NCI-H2227 (cell line): ENCODE results near the gene ELF1.
"Not testable (repeated sequence)": the region's sequence is repeated elsewhere in the genome, so short reads cannot be mapped to it uniquely, and the experiment has no call there.

Source experiments
- DNase-seq: peaks from one replicate; lab custom pipeline; 2025; ENCODE audit not compliant: unreplicated experiment; lab: John Stamatoyannopoulos, UW

Gene ELF1

DNA sequence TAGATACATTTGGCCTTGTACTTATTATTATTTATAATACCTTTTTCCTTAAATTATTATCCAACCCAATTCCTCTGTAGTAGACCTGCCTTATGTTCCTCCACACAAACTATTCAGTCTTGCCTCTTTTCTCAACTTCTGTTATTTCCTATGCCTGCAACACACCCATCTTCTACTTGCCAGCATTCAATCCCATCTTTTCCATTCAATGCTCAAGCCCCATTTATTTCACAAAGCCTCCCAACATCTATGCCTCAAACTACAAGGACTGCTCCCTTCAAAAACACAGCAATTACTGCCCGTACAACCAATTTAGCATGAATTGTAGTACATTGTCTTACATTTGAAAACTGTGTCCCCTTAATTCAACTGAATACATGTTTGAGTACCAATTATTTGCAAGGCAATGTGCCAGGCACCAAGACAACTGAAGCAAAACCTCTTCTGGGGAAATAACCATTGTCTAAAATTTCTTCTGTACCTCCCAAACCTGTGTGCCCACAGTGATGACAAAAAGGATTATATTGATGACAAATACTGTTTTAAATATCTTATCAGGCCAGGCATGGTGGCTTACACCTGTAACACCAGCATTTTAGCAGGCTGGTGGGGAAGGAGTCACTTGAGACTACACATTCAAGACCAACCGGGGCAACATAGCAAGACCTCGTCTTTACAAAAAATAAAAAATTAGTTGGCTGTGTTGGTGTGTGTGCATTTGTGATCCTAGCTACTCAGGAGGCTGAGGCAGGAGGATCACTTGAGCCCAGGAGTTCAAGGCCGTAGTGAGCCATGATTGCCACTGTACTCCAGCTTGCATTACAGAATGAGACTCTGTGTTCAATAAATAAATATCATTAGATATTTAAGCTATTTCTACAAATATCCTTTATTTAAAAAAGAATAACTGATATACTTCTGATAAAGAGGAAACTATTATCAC, 35.1 kb downstream of the ELF1 start:
- no peak for DNase-seq

DNA sequence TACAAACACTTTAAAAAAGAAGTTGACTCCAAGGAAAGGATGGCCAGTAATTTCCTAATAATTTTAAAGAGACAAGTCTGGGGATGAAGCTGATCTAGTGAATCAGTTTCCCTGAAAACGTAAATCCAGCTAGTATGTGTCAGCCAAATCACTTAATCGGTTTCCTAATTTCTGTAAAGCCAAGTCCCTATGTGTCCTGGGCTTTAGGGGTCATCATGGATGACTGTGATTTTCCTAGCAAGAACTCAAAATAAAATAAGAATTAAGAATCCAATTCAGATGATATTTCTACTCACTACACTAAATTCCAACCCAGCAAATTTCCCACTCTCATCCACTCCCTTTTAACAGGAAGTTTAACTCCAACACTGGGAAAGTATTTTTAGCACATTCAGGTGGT, 35.9 kb downstream of the ELF1 start:
- no peak for DNase-seq

DNA sequence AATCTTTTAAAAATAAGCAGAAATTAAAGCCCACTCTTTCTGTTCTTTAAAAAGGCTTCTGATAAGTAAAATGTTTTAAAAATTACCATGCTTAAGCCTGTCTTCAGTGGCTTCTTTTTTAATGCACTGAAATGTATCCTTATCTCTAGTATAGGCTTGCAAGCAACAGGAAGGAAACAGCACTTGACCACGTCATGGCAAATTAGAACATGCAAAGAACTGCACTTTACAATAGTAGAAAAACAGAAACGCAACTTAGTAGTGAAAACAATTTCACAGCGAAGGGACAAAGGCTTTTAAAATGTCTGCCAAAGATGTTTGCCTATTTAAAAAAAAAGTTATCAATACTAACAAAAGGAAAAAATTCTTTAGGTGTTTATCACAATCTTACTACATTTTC, 36.3 kb downstream of the ELF1 start:
- no peak for DNase-seq

DNA sequence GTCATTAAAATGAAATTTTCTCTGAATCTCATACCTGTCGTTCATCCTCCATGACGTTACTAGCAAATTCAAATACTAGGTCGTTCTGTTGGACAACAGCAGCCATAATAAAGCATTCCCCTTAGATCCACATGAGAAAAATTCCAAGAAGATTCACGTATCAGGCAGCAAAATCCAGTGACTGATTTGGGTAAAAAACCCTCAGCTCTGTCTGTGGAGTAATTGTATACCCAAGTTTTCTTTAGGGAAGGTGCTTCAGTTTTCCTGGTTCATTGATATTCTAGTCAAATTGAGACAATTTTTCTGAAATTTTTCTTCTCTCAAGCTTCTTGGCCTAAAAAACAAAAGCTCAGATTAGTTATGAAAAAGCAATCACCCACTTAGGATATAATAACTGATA, 37.2 kb downstream of the ELF1 start:
- DNase-seq: no peak

DNA sequence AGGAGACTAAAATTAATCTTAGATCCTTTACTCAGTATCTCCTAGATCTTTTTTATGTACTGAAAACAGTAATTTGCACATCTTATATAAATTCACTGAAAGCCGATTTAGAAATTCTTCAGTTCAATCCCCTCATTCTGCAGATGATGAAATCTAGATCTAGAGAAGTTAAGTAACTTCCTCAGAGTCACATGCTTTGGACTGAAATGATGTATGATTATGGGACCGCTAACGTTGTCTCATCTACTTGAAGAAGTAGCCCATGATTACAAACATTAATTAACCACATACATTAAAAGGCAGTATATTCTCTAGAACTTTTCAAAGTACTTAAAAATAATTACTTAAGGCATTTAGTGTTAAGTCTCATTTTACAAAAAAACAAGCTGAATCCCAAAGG, 37.8 kb downstream of the ELF1 start:
- no peak for DNase-seq

DNA sequence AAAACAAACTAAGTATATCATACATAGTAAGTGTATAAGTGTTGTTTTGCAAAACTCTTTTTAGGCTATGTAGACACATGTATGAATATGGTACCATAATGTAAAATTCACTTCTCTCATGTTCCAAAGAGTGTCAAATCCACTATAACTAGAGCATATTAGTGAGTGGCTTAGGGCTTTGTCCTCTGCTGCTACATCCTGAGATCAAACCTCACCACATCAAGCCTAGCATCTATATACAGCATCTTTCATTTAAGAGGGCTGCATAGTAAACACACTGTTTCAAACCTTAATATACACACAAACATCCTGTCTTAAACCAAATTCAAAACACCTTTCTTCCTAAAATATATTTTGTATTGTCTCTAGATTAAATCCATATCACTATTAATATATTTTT, 38.7 kb downstream of the ELF1 start:
- no peak for DNase-seq

DNA sequence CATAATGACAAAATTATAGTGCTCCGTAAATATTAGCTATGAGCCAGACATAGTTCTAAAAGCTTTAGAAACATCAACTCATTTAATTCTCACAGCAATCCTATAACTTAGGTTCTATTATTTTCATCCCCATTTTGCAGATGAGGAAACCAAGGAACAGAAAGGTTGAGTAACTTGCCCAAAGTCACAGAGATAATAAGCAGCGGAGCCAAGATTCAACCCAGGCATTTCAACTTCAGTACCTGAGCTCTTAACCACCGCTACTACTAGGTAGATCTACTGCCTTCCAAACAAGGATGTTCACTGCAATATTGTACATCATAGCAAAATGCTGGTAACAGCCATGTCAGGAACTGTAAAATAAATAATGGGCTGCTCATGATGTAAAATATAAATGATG, 39.9 kb downstream of the ELF1 start:
- DNase-seq: no peak

DNA sequence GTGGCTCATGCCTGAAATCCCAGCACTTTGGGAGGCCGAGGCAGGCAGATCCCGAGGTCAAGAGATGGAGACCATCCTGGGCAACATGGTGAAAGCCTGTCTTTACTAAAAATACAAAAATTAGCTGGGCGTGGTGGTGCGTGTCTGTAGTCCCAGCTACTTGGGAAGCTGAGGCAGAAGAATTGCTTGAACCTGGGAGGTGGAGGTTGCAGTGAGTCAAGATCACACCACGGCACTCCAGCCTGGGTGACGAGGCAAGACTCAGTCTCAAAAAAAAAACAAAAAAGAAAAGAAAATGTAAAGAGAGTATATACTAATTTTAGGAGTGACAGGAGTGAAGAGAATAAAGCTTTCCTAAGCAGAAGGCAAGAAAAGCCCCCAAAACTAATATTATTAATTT, 41.0 kb downstream of the ELF1 start:
- DNase-seq: not testable (repeated sequence)

DNA sequence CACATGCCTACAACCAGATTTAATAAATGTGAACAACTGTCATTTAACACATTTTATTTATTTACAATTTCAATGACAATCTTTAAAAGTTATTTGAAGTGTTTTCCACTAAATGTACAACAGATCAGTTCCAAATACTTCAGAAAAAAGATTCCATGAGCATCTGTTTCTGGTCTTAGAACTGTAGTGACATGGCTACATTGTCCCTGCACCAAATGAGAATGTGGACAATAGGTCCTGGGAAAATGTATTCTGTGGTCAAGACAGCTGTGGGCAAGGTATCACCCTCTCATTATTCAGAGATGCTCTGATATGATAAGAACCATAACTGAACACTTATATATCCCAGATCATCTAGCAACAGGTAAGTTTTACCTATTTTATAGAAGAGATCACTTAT, 43.7 kb downstream of the ELF1 start:
- no peak for DNase-seq

DNA sequence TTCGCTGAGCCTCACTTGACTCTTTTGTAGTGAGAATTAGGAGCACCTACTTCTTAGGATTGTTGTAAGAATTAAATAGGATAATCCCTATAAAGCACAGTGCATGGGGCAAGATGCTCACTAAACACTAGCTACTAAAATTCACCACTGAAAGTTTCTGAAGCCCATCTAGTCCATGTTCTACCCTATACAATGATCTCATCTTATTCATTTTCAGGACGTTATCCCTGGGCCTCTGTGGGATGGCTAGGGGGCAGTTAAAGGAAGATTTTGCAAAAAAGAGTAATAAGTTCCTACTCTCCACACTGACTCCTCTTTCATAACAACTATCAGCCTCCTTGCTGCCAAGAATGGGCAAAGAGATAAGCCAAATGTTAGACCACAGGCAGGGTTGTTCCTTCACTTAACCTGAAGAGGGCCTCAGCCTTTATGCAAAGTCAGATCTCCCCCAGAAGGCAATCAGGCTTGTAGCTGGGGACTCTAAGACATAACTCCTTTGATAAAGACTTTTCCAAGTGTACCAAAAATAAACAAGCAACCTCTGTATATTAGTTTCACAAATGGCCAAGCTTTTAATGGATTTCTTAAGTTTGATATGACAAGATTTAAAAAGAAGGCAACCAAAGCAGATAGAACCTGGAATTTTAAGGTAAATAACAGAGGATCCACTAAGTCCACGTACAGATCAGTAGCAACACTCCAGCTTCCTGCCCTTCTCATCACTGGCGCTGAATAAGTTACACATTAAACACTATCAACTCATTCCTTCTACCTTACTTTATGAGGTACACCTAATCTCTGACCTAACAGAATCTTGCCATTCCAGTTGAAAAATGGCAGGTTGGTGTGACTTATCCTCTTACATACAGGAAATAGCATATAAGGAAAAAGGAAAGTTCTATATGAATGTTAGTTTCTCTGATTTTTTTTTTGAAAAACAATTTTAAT, 44.4 kb downstream of the ELF1 start:
- DNase-seq: no peak

DNA sequence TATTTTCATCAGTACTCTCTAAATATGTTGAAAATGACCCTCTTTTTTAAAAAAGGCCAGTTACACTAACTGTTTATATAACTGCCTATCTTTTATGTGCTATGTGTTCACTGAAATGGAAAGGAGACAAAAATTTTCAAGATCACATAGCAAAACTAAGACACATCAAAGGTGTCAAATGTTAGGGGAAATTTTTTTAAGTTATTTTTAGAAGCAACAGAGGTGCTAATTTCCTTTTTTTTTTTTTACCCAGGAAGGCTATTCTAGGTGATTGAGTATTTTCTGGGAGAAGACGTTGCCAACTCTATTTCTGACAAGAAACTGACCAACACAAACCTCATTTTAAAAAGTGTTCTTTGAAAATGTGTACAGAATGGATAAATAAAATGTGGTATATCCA, 45.7 kb downstream of the ELF1 start:
- no peak for DNase-seq

DNA sequence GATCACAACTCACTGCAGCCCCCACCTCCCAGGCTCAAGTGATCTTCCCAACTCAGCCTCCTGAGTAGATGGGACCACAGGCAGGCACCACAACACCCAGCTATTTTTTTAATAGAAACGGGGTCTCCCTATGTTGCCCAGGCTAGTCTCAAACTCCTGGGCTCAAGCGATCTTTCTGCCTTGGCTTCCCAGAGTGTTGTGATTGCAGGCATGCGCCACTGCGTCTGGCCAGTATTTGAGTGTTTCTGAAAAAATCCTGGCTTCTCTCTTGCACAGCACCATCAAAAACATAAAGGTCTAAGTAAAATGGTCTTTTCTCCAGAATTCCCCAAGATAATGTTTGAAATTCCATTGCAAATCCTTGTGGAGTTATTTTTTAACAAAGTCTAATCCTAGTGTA, 47.8 kb downstream of the ELF1 start:
- DNase-seq: no peak

DNA sequence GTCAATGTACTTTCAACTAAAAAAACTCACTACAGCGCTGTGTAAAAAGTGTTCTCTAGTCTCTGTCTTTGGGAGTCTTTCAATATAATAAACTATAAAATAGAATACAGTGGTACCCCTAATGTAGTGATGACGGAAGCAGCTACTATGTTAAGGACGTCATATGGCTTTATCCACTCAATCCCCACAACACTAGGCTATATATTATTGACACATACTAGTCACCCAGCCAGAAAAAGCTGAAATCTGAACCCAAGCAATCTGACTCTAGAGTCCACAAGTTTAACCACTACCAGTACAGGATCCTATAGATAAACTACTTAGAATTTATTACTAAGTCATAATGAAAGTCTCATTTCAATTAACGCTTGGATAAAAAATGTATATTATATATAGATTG, 48.3 kb downstream of the ELF1 start:
- no peak for DNase-seq

DNA sequence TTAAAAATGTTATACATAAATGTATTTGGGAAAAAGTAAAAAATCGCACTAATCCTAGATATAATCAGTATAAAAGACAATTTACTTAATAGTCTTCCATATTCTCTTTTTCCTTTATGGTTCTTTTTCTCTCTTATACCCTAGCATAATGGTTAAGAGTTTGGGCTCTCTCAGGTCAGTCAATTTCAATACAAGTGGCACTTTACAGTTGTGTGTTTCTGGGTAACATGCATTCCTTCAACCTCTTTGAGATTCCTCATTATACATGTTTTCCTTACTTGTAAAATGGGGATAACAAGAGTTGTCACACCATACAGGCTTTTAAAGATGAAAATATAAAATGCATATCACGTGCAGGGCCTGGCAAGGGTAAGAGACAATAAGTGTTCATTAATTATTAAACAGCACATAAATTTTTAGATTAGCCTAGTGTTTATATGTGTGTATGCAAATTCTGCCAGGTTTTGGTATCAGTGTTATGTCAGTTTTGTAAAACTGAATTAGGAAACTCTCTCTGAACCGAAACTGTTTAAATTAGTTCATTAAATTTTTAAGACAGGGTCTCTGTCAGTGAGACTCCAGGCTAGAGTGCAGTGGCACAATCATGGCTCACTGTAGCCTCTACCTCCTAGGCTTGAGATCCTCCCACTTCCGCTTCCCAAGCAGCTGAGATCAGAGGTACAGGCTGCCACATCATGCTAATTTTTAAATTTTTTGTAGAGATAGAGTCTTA, 49.8 kb downstream of the ELF1 start:
- no peak for DNase-seq

DNA sequence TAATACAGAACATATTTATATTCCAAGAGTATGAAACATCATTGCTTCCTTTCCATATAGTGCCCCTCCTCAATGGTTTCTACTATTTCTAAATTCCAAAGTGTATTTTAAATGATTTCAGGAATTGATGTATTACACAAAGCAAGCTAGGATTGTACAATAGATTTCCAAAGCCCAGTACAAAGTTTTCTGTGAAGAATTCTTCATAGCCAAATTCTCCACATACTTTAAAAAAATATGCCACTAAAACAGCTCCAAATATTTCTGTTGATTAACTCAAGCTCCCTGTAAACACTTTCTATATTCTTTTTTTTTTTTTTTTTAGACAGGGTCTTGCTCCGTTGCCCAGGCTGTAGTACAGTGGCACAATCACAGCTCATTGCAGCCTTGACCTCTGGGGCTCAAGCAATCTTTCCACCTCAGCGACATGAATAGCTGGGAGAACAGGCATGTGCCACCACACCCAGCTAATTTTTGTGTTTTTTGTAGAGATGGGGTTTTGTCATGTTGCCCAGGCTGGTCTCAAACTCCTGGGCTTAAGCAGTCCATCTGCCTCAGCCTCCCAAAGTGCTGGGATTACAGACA, 50.6 kb downstream of the ELF1 start:
- no peak for DNase-seq

DNA sequence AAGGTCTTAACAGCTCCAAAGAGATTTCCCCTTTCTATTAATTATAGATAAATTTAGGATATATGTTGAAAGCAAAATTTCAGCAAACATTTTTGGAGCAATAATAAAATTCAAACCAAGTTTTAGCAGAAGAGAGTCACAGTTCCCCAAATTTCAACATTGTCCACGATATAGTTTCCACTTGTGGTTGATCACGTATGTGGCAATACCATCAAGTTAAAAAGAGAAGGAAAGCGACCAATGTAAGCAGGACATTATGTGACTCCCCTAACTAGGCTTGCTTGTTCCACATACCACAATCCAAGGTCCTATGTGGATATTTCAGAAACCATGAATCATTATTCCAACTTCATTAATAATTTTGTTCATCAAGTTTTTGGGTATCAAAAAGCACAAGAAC, 52.8 kb downstream of the ELF1 start:
- DNase-seq: no peak

DNA sequence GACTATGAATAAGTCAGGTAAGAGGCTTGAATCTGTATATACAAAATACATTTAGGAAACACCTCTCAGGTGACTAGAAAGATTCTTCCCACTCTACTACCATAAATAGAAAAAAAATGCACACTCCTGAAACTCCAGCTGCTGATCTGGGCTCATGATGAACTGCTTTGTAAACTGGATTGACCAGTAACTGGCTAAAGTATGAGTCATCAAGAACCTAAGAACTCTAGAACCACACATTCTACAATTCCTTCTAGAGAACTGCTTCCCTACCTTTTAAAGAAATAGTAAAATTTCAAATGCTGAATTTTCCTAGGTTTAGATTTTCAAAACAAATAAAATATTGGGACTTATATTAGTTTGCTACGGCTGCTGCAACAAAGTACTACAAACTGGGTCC, 55.2 kb downstream of the ELF1 start:
- DNase-seq: no peak

DNA sequence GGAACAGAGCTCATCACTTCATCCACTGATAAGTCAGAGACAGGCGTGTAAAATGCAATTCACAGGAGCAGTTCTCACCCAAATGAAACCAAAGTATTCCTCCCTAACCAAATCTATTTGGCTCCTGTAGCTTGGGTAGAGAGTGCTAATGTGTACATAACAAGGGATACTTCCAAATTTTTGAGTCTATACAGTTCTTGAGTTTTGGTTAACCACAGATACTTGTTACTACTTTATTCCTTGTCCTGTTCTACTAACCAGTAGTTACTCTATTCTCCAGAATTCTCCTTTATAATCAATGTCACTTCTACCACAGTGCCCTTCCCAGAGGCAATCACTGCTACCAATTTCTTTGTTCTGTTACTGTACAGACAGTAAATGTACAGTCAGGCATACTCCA, 57.3 kb downstream of the ELF1 start:
- DNase-seq: no peak

DNA sequence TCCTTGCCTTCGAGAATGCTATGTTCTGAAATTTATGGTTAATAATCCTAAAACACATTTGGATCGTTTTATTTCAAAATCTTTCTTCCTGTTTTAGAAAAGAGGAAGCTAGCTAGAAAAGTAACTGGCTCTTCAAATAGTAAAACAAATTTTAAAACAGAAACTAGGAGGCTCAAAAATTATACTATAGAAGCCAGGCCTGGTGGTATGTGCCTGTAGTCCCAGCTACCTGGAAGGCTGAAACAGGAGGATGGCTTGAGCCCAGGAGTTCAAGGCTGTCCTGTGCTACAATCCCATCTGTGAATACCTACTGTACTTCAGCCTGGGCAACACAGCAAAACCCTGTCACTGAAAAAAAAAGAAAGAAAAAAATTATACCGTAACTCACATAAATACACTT, 57.9 kb downstream of the ELF1 start:
- no peak for DNase-seq

DNA sequence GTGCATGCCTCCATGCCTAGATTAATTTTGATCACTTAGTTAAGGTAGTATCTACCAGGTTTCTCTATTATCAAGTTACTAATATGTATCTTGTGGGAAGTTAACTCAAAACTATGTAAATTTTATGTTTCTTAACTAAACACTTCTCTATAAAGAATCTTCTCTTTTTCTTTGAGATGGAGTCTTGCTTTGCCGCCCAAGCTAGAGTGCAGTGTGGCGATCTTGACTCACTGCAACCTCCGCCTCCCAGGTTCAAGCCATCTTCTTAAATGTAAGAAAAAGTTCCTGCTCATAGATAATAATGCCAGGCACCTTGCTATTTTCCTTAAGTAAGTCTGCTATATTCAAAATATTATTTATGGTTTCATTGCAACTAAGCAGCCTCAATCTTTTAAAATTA, 58.4 kb downstream of the ELF1 start:
- no peak for DNase-seq

DNA sequence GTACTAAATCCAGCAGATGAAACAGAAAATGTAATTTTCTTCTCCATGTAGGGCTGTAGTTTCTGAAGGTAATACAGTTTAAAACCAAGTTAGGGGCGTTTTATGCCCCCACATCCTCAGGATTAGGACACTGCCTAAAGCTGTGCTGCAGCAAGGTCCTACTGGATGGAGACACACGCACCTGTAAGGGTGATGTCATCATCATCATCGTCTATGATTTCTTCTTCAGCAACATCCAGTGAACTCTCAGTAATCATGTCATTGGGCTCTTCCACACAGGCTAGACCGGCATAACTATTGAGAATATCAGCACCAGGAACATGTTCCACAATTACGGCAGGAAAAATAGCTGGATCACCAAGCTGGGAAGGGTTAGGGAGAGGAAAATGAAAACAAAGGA, 60.5 kb downstream of the ELF1 start:
- DNase-seq: no peak
